NCI-H2029 treated with DMSO at 0.1 percent for 48 hours (cell line): ENCODE results near the gene GLDN.

Experiments used
- DNase-seq: peaks from one replicate; lab custom pipeline; 2025; lab: John Stamatoyannopoulos, UW

Gene GLDN

GRCh38 chr15:51341366-51342226, at the start of gene GLDN:
Gene GLDN (plus strand): TSS chr15:51341655. CDS start chr15:51341685, 30 bp downstream.
- DNase-seq: no peak

GRCh38 chr15:51298620-51299019, 42.8 kb upstream of the GLDN start:
- no peak for DNase-seq

DNA sequence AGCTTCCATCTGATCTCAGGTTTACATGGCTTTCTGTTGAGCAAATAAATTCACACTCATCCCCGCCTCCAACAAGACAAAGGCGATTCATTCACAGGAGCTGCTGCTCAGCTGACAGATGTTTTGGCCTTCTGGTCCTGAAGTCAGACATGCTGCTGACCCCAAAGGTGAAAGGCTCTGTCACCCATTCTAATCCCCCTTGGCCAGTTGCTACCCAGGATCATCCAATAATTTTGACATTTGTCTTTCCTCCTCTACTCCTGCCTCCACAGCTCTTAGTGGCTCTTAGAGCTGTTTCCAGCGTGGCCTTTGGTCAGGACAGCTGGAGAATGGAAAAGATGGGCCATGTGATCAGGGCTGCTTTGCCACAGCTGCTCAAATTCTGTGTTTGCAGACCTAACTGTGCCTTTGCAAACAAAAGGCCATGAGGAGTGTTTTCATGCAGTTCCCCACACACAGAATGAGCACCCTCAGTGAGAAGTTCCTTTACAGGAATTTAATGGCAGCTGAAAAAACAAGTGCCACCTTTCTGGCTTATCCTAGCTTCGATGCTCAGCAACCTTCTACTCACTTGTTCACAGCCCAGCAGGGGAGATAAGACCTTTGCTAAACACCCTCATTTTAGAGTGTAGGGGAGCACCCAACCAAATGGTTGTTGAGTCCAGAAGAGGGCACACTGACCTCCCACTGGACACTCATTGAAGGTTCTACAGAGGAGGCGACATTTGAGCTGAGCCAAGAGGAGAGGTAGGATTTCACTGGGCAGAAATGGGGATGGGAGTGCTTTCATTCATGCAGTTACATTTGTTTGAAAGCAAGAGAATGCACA, 42.1 kb upstream of the GLDN start:
- peak; percentile 77 for DNase-seq

GRCh38 chr15:51302480-51302879, 39.0 kb upstream of the GLDN start:
- DNase-seq: no peak

- no peak for DNase-seq
Observed at GRCh38 chr15:51303462-51303980, 37.9 kb upstream of the GLDN start.

- DNase-seq: no peak
Observed at GRCh38 chr15:51307325-51307724, 34.1 kb upstream of the GLDN start.

GRCh38 chr15:51307811-51308210, 33.6 kb upstream of the GLDN start:
- DNase-seq: no peak

DNA sequence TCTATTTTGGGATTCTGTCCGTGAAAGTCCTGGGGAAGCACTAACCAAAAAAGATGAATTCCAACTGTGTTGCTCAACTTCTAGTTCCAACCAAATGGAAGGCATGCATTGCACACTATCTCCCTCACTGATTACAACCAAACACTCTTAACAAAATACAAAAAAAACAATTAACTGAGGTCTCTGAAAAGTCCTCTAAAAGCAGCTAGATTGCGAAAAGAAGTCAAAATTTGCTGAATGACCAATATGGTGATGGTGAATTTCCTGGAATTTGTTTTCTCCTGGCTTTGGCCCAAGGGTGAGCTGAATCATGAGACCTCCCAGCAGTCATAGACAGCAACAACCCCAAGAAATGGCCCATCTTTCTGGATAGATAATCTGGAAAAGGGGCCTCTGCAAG, 31.4 kb upstream of the GLDN start:
- DNase-seq: no peak

GRCh38 chr15:51311510-51311909, 29.9 kb upstream of the GLDN start:
- DNase-seq: no peak

GRCh38 chr15:51312166-51313073, 29.0 kb upstream of the GLDN start:
- DNase-seq: no peak

GRCh38 chr15:51313074-51313393, 28.4 kb upstream of the GLDN start:
- no peak for DNase-seq

GRCh38 chr15:51313644-51314280, 27.7 kb upstream of the GLDN start:
- DNase-seq: no peak

DNA sequence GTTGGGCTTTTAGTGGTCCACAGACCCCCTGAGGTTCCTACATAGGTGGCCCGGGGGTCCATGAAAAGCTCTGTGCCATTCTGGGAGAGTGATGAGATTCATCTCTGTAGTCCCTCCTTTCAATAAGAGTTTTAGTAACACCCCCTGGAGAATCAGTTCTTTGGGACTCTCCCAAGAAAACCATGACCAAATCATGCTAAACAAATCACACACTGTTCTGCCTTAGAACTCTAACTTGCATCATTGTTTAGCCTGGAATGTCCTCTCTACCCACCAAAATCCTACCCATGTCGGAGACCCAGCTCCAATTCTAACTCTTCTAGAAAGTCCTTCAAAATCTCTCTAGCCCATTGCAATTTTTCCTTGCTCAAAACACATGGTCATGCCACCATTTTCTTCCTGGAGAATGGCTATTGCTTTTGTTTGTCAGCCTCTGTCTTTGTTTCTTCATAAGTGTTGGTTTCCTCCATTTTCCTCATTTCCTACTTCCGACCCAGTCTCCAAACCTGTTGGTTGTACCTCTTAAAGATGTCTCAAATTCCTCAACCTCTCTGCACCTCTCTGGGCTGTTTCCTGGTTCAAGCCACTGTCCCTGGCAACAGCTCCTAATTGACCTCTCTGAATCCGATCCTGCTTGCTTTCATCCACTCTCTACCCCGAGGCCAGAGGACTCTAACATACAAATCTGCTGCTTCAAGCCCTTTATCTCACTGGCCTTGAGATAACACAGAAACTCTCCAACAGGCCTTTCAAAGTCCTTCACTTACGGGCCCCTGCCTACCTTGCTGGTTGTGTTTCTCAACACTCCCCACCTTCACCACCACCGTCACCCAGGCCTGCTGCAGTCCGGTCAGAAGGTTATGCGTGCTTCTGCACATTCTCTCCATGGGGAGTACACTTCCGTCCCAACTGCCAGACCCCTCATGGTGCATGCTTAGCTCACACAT, 26.8 kb upstream of the GLDN start:
- no peak for DNase-seq

GRCh38 chr15:51315726-51316125, 25.7 kb upstream of the GLDN start:
- no peak for DNase-seq

GRCh38 chr15:51316636-51317035, 24.8 kb upstream of the GLDN start:
- DNase-seq: no peak

DNA sequence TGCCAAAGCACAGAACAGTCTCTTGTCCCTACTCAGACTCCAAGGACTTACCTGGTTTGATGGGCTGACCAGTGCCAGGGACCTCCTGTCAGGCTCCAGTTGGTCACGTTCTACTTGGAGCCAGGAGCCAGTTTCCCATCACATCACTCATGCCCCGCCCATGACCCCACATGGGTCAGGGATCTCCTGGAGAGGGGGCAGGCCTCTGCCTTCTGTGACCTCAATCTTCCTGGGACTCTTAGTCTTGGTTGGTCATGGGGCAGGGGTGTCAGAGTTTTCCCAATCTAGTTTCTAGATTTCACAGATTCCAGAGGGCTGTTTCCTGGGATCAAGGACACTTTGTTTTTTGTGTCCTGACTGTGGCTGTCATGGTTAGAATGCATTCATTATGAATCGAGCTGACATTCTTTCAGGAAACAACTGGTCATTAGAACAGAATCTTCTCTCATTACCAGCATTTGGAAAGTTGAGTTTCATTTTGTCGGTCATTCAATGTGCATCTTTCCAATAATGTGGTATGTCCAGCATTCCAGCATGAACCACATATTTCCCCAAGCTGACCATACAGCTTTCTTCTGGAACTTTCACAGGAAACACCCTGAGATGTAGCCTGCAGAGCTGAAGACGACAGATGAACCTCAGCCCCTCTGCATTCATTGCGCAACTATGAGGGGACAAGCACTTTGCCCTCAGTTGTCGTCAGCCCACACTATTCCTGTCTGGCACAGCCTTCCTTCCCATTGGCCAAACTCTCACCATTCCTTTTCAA, 22.9 kb upstream of the GLDN start:
- no peak for DNase-seq

GRCh38 chr15:51319539-51319938, 21.9 kb upstream of the GLDN start:
- no peak for DNase-seq

DNA sequence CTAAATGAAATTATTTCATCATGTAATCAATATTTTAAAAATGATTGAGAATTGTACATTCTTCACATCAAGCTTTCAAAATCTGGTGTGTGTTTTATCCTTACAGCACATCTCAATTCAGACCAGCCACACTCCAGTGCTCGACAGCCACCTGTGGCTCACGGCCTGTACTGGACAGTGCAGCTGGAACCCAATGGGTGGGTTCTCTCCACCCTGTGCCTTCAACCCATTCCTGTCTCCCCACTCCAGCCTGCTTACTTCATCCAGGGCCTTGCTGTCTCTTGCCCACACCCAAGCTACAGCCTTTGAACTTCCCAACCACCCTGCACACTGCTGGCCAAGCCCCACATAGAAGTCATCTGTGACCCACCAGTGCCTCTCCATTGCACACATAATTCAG, 20.6 kb upstream of the GLDN start:
- no peak for DNase-seq

DNA sequence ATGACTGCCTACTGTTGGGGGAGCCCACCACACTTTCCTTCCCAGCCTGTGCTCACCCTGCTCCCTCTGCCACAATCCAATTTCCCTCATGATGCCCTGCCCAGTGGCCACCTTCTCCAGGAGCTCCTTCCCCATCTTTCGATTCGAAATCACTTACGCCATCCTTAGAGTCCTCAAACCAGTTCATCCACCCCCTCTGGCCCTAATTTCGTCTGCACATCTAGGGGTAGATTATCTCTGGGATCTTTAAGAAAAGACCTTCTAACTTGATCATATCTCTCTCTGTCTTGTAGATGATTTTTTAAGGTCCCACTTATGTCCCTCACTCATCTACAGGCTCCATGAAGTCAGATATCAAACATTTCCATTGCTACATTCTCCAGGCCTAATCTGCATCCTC, 20.1 kb upstream of the GLDN start:
- no peak for DNase-seq
